ENCODE measurements around the gene FEZ2. TPM values are rescaled to one million over a fixed set of nuclear protein-coding genes. Genes with fewer than 3 reads are reported as not detected.

FEZ2 gene
- total RNA-seq, 1 donor, result 11.9 TPM

DNA sequence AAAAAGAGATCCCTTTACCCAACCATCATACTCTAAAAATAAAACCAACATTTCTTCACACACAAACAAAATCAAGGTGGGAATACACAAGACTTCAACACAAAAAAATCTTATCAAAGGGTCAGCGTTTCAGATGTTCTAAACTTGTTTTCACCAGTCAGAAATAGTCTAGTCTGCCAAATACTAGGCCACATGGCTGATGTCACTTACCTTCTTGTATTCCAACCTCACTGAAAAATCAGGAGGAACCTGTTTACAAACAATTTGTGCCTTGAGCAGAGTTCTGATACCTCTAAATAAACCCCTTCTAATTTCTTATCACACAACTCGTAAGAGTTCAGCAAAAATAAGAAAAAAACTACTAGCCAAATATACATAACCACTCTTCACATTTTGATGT lies 20.1 kb downstream of the FEZ2 start:
- Histone ChIP-seq H3K4me3 (ENCODE audit: low read length) (no peak overlapping the region), H3K4me1 (ENCODE audit: insufficient read depth, low read length) (no peaks in the 10 kb centered on the region), H3K9me3 (ENCODE audit: low read depth, low read length) (no peaks in the 10 kb centered on the region)

GRCh38 chr2:36574560-36574959 lies 23.4 kb downstream of the FEZ2 start:
- Histone ChIP-seq H3K9me3 (ENCODE audit: low read depth, low read length) (no peaks in the 10 kb centered on the region), H3K4me3 (ENCODE audit: low read length) (no peak overlapping the region), H3K4me1 (ENCODE audit: insufficient read depth, low read length) (no peaks in the 10 kb centered on the region), H3K27me3 (ENCODE audit: insufficient read depth, low read length) (no peaks in the 10 kb centered on the region)

More for the DNA sequence above, 20.1 kb downstream of the FEZ2 start:
- no peaks in the 10 kb centered on the region for H3K27me3 ChIP-seq (ENCODE audit: insufficient read depth, low read length)

DNA sequence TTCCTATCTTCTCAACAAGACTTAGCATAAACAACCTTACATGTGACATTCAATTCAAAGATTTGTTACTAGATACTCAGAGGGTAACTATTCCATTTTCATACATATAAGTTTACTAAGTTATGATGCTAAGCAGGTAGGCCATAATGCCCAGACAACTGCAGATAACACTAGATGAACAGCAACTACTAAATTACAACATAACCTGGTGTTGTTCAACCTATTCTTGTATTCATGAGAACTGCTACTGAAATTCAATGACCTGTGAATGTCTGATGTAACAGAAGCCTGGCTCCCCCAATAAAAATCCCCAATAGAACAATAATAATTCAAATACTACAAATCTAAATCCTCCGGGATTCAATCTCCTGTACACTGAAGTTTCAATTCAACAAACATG lies 24.8 kb downstream of the FEZ2 start:
- Histone ChIP-seq H3K9me3 (ENCODE audit: low read depth, low read length) (no peaks in the 10 kb centered on the region), H3K4me1 (ENCODE audit: insufficient read depth, low read length) (no peaks in the 10 kb centered on the region), H3K4me3 (ENCODE audit: low read length) (no peak overlapping the region), H3K27me3 (ENCODE audit: insufficient read depth, low read length) (no peaks in the 10 kb centered on the region)

GRCh38 chr2:36572719-36573059 lies 25.3 kb downstream of the FEZ2 start:
- H3K27me3 ChIP-seq (ENCODE audit: insufficient read depth, low read length), result no peaks in the 10 kb centered on the region
- H3K4me1 ChIP-seq (ENCODE audit: insufficient read depth, low read length), result no peaks in the 10 kb centered on the region
- no peak overlapping the region for H3K4me3 ChIP-seq (ENCODE audit: low read length)
- H3K9me3 ChIP-seq (ENCODE audit: low read depth, low read length), result no peaks in the 10 kb centered on the region

DNA sequence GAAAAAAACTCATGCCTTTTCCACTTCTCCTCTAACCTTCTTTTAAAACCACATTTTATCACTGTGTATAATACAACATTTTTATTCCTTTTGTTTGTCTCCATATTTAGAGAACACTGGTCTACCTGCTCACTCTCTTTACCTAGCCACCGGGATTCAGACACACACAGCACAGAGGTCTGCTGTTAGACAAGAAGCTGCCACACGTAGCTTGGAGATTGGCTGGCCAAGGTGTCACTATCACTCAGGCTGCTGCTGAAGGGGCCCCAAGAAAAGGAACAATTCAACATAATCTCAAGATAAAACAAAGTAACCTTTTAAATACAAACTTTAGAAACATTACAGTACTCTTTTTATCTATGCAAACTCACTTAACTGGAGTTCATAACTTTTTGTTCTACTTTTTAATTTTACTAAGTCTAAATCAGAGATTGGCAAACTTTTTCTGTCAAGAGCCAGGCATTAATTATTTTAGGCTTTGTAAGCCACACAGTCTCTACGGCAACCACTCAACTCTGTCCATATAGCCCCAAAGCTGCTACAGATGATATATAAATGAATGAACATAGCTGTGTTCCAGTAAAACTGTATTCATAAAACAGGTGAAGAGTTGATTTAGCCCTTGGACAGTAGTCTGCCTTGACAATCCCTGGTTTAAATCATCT lies 25.8 kb downstream of the FEZ2 start:
- no peaks in the 10 kb centered on the region for H3K9me3 ChIP-seq (ENCODE audit: low read depth, low read length)
- H3K4me3 ChIP-seq (ENCODE audit: low read length), result no peak overlapping the region

DNA sequence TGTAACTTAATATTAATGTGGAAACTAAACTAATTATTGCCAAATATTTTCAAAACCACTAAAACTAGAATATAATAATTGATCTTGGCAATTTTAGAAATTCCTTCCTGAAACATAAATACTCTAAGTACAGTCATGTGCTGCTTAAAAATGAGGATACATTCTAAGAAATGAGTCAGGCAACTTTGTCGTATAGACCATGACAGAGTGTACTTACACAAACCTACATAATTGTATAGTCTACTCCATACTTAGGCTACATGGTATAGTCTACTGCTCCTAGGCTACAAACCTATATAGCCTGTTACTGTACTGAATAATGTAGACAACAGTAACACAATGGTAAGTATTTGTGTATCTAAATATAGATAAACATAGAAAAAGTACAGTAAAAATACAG lies 27.6 kb downstream of the FEZ2 start:
- no peaks in the 10 kb centered on the region for H3K9me3 ChIP-seq (ENCODE audit: low read depth, low read length)
- no peak overlapping the region for H3K4me3 ChIP-seq (ENCODE audit: low read length)
- H3K27me3 ChIP-seq (ENCODE audit: insufficient read depth, low read length), result no peaks in the 10 kb centered on the region
- no peaks in the 10 kb centered on the region for H3K4me1 ChIP-seq (ENCODE audit: insufficient read depth, low read length)

More for the DNA sequence above, 25.8 kb downstream of the FEZ2 start:
- Histone ChIP-seq H3K4me1 (ENCODE audit: insufficient read depth, low read length) (no peaks in the 10 kb centered on the region), H3K27me3 (ENCODE audit: insufficient read depth, low read length) (no peaks in the 10 kb centered on the region)

GRCh38 chr2:36569267-36569856 lies 28.6 kb downstream of the FEZ2 start:
- H3K9me3 ChIP-seq (ENCODE audit: low read depth, low read length), result no peaks in the 10 kb centered on the region
- peaks cover 6% of the 10 kb centered on the region for H3K4me1 ChIP-seq (ENCODE audit: insufficient read depth, low read length)
- H3K4me3 ChIP-seq (ENCODE audit: low read length), result no peak overlapping the region
- H3K27me3 ChIP-seq (ENCODE audit: insufficient read depth, low read length), result no peaks in the 10 kb centered on the region

GRCh38 chr2:36568516-36569246 lies 29.3 kb downstream of the FEZ2 start:
- Histone ChIP-seq H3K4me3 (ENCODE audit: low read length) (no peak overlapping the region), H3K4me1 (ENCODE audit: insufficient read depth, low read length) (peaks cover 13% of the 10 kb centered on the region), H3K27me3 (ENCODE audit: insufficient read depth, low read length) (no peaks in the 10 kb centered on the region), H3K9me3 (ENCODE audit: low read depth, low read length) (no peaks in the 10 kb centered on the region)

DNA sequence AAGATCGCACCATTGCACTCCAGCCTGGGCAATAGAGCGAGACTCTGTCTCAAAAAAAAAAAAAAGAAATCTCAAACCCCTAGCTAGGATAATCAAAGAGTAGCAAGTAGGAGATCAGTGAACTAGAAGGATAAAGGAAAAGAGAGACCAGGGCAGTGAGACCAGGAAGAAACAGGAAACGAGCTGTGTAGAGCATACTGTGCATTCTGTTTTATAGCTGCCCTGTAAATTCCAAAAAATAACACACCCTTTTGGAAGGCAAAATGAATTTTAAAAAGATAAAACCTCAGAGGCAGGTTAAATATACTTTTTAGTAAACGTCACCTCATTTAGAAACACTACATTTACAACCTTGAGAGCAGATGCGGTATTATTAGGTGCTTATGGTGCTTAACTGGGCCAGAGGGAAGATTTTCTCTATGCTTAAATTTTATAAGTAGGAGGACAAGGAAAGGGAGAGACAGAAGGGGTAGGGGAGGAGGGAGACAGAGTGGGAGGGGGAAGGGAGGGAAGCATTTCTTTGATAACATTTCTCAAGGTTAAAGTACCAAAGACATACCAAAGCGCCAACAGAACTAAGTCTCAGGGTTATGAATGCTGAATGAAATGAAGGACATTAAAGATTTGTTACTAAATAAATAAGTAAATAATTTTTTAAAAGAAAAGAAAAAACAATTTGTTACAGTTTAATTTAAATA lies 30.1 kb downstream of the FEZ2 start:
- Histone ChIP-seq H3K27me3 (ENCODE audit: insufficient read depth, low read length) (no peaks in the 10 kb centered on the region), H3K4me1 (ENCODE audit: insufficient read depth, low read length) (peaks cover 21% of the 10 kb centered on the region), H3K9me3 (ENCODE audit: low read depth, low read length) (no peaks in the 10 kb centered on the region), H3K4me3 (ENCODE audit: low read length) (no peak overlapping the region)

DNA sequence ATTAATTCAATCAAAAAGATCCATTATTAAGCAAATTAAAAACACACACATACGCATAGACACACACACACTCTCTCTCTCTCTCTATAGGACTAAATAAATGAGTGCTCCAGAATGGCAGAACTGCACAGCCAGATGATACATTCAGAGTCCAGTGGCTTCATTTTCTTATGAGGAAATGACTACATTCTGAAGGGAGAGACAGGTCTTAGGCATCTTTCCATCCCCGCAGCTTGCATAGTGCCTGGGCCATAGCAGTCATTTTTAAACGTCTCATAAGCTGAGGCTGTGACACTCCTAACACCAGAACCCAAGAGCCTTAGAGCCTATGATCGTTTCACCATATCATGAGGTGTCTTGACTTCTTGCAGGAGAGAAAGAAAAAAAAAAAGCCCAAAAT lies 31.1 kb downstream of the FEZ2 start:
- Histone ChIP-seq H3K4me3 (ENCODE audit: low read length) (no peak overlapping the region), H3K27me3 (ENCODE audit: insufficient read depth, low read length) (no peaks in the 10 kb centered on the region), H3K4me1 (ENCODE audit: insufficient read depth, low read length) (peaks cover 27% of the 10 kb centered on the region), H3K9me3 (ENCODE audit: low read depth, low read length) (no peaks in the 10 kb centered on the region)

- H3K27me3 ChIP-seq (ENCODE audit: insufficient read depth, low read length), result no peaks in the 10 kb centered on the region
- no peaks in the 10 kb centered on the region for H3K9me3 ChIP-seq (ENCODE audit: low read depth, low read length)
- no peak overlapping the region for H3K4me3 ChIP-seq (ENCODE audit: low read length)
- H3K4me1 ChIP-seq (ENCODE audit: insufficient read depth, low read length), result peaks cover 35% of the 10 kb centered on the region
Measured at GRCh38 chr2:36565712-36566111, 32.3 kb downstream of the FEZ2 start.

DNA sequence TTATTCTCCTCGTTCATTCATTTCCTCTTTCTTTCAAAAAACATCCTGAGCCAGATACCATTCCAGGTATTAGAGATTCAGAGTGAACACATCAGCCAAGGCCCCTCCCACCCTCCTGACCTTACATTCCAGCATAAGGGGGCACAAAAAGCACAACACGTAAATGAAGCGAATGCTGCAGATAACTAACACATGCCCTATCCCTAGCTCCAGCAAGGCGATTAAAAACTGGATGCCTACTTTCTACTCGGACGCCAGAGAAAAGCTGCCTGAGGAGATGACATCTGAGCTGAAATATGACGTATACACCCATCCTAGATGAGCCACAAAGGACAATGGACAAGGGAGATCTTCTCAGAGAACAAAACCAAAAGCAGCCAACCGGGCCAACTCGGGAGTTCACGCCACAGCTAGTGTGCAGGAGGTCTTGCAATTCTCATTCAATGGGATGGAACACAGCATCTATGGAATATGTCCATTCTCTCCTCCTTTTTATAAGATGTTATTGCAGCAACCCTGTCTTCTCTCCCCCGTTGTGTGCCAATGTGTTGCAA lies 33.5 kb downstream of the FEZ2 start:
- no peak overlapping the region for H3K4me3 ChIP-seq (ENCODE audit: low read length)
- H3K4me1 ChIP-seq (ENCODE audit: insufficient read depth, low read length), result peaks cover 35% of the 10 kb centered on the region
- H3K9me3 ChIP-seq (ENCODE audit: low read depth, low read length), result no peaks in the 10 kb centered on the region
- H3K27me3 ChIP-seq (ENCODE audit: insufficient read depth, low read length), result no peaks in the 10 kb centered on the region

- Histone ChIP-seq H3K4me1 (ENCODE audit: insufficient read depth, low read length) (peaks cover 35% of the 10 kb centered on the region), H3K4me3 (ENCODE audit: low read length) (no peak overlapping the region), H3K27me3 (ENCODE audit: insufficient read depth, low read length) (no peaks in the 10 kb centered on the region), H3K9me3 (ENCODE audit: low read depth, low read length) (no peaks in the 10 kb centered on the region)
Measured at GRCh38 chr2:36562973-36563532, 34.9 kb downstream of the FEZ2 start.

- H3K4me3 ChIP-seq (ENCODE audit: low read length), result no peak overlapping the region
- H3K4me1 ChIP-seq (ENCODE audit: insufficient read depth, low read length), result peaks cover 35% of the 10 kb centered on the region
- H3K9me3 ChIP-seq (ENCODE audit: low read depth, low read length), result no peaks in the 10 kb centered on the region
- H3K27me3 ChIP-seq (ENCODE audit: insufficient read depth, low read length), result no peaks in the 10 kb centered on the region
Measured at GRCh38 chr2:36562240-36562639, 35.7 kb downstream of the FEZ2 start.
